22Rv1 (cell line): ENCODE results near the gene OLFML2A.

Source experiments
- H3K27ac ChIP-seq: fragments of 450-650 bp; 2 replicates; pipeline ENCODE4 v1.5.1; 2017
- ZFX ChIP-seq: fragments of 450-650 bp; IDR thresholded peaks from 2 replicates; pipeline ENCODE4 v1.6.1; 2017; ENCODE audit warnings: antibody characterized with exemption, borderline replicate concordance
- TF ChIP-seq, protein P1 (sequence below): fragments of 450-650 bp; IDR thresholded peaks from 2 replicates; pipeline ENCODE4 v1.5.1; 2017; ENCODE audit warnings: mild to moderate bottlenecking

Gene OLFML2A

DNA sequence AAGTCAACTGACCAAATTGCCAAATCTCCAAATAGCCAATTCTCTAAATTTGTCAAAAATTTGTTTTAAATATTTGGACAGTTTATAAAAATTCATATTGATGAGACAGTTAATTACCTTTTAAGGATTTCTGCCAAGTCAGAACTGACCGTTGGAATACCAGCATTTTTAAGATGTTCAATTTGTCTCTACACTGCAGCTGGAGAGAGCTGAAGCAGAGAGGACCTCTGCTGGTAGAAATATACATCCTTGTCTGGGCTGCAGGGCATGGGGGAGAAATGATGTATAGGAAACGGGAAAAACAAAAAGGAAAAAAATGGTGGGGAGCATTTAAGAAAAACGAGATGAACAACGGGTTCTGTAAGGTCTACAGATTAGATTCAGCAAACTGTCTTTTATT lies 22.6 kb upstream of the OLFML2A start:
- H3K27ac ChIP-seq, result no peak overlapping the region
- no peak for TF ChIP-seq ZFX
- TF ChIP-seq, protein P1, sequence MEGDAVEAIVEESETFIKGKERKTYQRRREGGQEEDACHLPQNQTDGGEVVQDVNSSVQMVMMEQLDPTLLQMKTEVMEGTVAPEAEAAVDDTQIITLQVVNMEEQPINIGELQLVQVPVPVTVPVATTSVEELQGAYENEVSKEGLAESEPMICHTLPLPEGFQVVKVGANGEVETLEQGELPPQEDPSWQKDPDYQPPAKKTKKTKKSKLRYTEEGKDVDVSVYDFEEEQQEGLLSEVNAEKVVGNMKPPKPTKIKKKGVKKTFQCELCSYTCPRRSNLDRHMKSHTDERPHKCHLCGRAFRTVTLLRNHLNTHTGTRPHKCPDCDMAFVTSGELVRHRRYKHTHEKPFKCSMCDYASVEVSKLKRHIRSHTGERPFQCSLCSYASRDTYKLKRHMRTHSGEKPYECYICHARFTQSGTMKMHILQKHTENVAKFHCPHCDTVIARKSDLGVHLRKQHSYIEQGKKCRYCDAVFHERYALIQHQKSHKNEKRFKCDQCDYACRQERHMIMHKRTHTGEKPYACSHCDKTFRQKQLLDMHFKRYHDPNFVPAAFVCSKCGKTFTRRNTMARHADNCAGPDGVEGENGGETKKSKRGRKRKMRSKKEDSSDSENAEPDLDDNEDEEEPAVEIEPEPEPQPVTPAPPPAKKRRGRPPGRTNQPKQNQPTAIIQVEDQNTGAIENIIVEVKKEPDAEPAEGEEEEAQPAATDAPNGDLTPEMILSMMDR, result peak; percentile 55

GRCh38 chr9:124755061-124755460 lies 21.9 kb upstream of the OLFML2A start:
- no peak overlapping the region for H3K27ac ChIP-seq
- TF ChIP-seq, protein P1, result no peak
- TF ChIP-seq ZFX, result no peak

DNA sequence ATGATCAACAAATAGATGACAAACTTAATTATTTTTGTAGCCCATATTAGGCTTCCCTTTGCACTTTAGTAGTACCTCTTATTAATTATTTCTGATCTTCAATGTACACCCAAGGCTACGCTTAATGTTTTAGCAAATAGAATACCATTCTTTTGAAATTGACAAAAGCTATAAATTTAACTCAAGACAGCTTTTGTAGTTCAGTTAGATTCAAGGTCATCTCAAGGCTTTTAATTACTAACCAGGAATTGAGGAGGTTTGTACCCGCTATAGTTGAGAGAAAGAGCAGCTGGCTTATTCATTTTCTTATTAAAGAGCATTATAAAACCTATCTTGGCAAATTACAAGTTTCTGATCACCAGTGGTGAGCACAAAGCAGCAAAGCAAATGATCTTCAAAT lies 20.9 kb upstream of the OLFML2A start:
- H3K27ac ChIP-seq, result no peak overlapping the region
- TF ChIP-seq, protein P1, result no peak
- TF ChIP-seq ZFX, result no peak

- no peak overlapping the region for H3K27ac ChIP-seq
- TF ChIP-seq, protein P1, result no peak
- TF ChIP-seq ZFX, result no peak
These were observed 19.3 kb upstream of the OLFML2A start for GRCh38 chr9:124757616-124758015.

- TF ChIP-seq ZFX, result no peak
- TF ChIP-seq, protein P1, result no peak
- no peak overlapping the region for H3K27ac ChIP-seq
These were observed 18.9 kb upstream of the OLFML2A start for GRCh38 chr9:124758061-124758460.

- H3K27ac ChIP-seq, result no peak overlapping the region
These were observed 18.2 kb upstream of the OLFML2A start for GRCh38 chr9:124758691-124759090.

GRCh38 chr9:124759327-124759726 lies 17.6 kb upstream of the OLFML2A start:
- TF ChIP-seq, protein P1, result no peak
- TF ChIP-seq ZFX, result no peak
- no peak overlapping the region for H3K27ac ChIP-seq

More at GRCh38 chr9:124758691-124759090, 18.2 kb upstream of the OLFML2A start:
- TF ChIP-seq, protein P1, result no peak
- no peak for TF ChIP-seq ZFX
